Measurements from ENCODE around the gene EHMT1.

EHMT1 gene

GRCh38 chr9:137789295-137789895 lies 170.6 kb downstream of the EHMT1 start:
- no peak for ATAC-seq

GRCh38 chr9:137791947-137792346 lies 173.1 kb downstream of the EHMT1 start:
- ATAC-seq, result no peak
- TF ChIP-seq ISL1 (CRISPR knock-in tag; IDR thresholded peaks at IDR 0.05), result no peak
- no peak for TF ChIP-seq ARNTL (CRISPR knock-in tag; IDR thresholded peaks at IDR 0.05; ENCODE audit: borderline replicate concordance, low read depth)
- TF ChIP-seq RARB (CRISPR knock-in tag; IDR thresholded peaks at IDR 0.05), result no peak
- no peak for TF ChIP-seq CSDC2 (CRISPR knock-in tag; IDR thresholded peaks at IDR 0.05)
- no peak for TF ChIP-seq BACH2 (CRISPR knock-in tag; IDR thresholded peaks at IDR 0.05; ENCODE audit: borderline replicate concordance)

More at GRCh38 chr9:137789295-137789895, 170.6 kb downstream of the EHMT1 start:
- TF ChIP-seq ZNF565 (CRISPR knock-in tag; conservative IDR thresholded peaks at IDR 0.05; ENCODE audit: low read depth) (no peak), ZFP30 (CRISPR knock-in tag; IDR thresholded peaks at IDR 0.05) (no peak), ESRRG (CRISPR knock-in tag; IDR thresholded peaks at IDR 0.05) (no peak), ZFP3 (CRISPR knock-in tag; IDR thresholded peaks at IDR 0.05) (no peak), BACH2 (CRISPR knock-in tag; IDR thresholded peaks at IDR 0.05; ENCODE audit: borderline replicate concordance) (no peak), TOX (CRISPR knock-in tag; IDR thresholded peaks at IDR 0.05; ENCODE audit: borderline replicate concordance) (no peak), GLIS3 (CRISPR knock-in tag; IDR thresholded peaks at IDR 0.05) (no peak), TCF4 (CRISPR knock-in tag; IDR thresholded peaks at IDR 0.05; ENCODE audit: borderline replicate concordance) (no peak), ZC3H10 (CRISPR knock-in tag; IDR thresholded peaks at IDR 0.05) (no peak), ISL1 (CRISPR knock-in tag; IDR thresholded peaks at IDR 0.05) (no peak), ZNF70 (CRISPR knock-in tag; IDR thresholded peaks at IDR 0.05) (no peak), OSR1 (CRISPR knock-in tag; IDR thresholded peaks at IDR 0.05) (no peak), SNAI2 (CRISPR knock-in tag; IDR thresholded peaks at IDR 0.05) (no peak), ZNF8 (CRISPR knock-in tag; IDR thresholded peaks at IDR 0.05) (no peak), ARNTL (CRISPR knock-in tag; IDR thresholded peaks at IDR 0.05; ENCODE audit: borderline replicate concordance, low read depth) (no peak), CSDC2 (CRISPR knock-in tag; IDR thresholded peaks at IDR 0.05) (no peak), TSHZ2 (CRISPR knock-in tag; IDR thresholded peaks at IDR 0.05) (no peak), PPARA (CRISPR knock-in tag; IDR thresholded peaks at IDR 0.05; ENCODE audit: borderline replicate concordance) (no peak), CREB5 (CRISPR knock-in tag; IDR thresholded peaks at IDR 0.05; ENCODE audit: low read depth) (no peak), RARB (CRISPR knock-in tag; IDR thresholded peaks at IDR 0.05) (no peak)

GRCh38 chr9:137793196-137793841 lies 174.5 kb downstream of the EHMT1 start:
- no peak for ATAC-seq
- TF ChIP-seq CREB5 (CRISPR knock-in tag; IDR thresholded peaks at IDR 0.05; ENCODE audit: low read depth) (no peak), TOX (CRISPR knock-in tag; IDR thresholded peaks at IDR 0.05; ENCODE audit: borderline replicate concordance) (no peak), ZFP30 (CRISPR knock-in tag; IDR thresholded peaks at IDR 0.05) (no peak), ZNF8 (CRISPR knock-in tag; IDR thresholded peaks at IDR 0.05) (no peak), TSHZ2 (CRISPR knock-in tag; IDR thresholded peaks at IDR 0.05) (no peak), PPARA (CRISPR knock-in tag; IDR thresholded peaks at IDR 0.05; ENCODE audit: borderline replicate concordance) (no peak), RARB (CRISPR knock-in tag; IDR thresholded peaks at IDR 0.05) (no peak), TCF4 (CRISPR knock-in tag; IDR thresholded peaks at IDR 0.05; ENCODE audit: borderline replicate concordance) (no peak), ARNTL (CRISPR knock-in tag; IDR thresholded peaks at IDR 0.05; ENCODE audit: borderline replicate concordance, low read depth) (no peak), ISL1 (CRISPR knock-in tag; IDR thresholded peaks at IDR 0.05) (no peak), ZNF70 (CRISPR knock-in tag; IDR thresholded peaks at IDR 0.05) (no peak), POU6F1 (CRISPR knock-in tag; IDR thresholded peaks at IDR 0.05; ENCODE audit: borderline replicate concordance, low read depth) (no peak), PATZ1 (CRISPR knock-in tag; IDR thresholded peaks at IDR 0.05; ENCODE audit: borderline replicate concordance) (no peak), ZNF565 (CRISPR knock-in tag; conservative IDR thresholded peaks at IDR 0.05; ENCODE audit: low read depth) (no peak), CSDC2 (CRISPR knock-in tag; IDR thresholded peaks at IDR 0.05) (no peak)
